ENCODE results near the gene CCT8.

The CCT8 gene

GRCh38 chr21:29033871-29034270 is 39.6 kb downstream of the CCT8 start:
- TF ChIP-seq USF1 (IDR thresholded peaks at IDR 0.05) (no peak), CREB1 (IDR thresholded peaks at IDR 0.05; ENCODE audit: low read depth) (no peak), ZBTB7A (IDR thresholded peaks at IDR 0.05; ENCODE audit: low read depth) (no peak), REST (IDR thresholded peaks at IDR 0.05; ENCODE audit: low read depth) (no peak), EP300 (IDR thresholded peaks at IDR 0.05; ENCODE audit: borderline replicate concordance) (no peak), MAX (IDR thresholded peaks at IDR 0.05) (no peak), TAF1 (IDR thresholded peaks at IDR 0.05; ENCODE audit: low read depth) (no peak), TCF12 (IDR thresholded peaks at IDR 0.05; ENCODE audit: low read depth) (no peak), CEBPB (IDR thresholded peaks at IDR 0.05) (no peak), TEAD4 (IDR thresholded peaks at IDR 0.05) (no peak), FOXM1 (IDR thresholded peaks at IDR 0.05; ENCODE audit: borderline replicate concordance, low read depth) (no peak), NFIC (IDR thresholded peaks at IDR 0.05) (no peak), YY1 (IDR thresholded peaks at IDR 0.05; ENCODE audit: low read depth) (no peak), EGR1 (IDR thresholded peaks at IDR 0.05) (no peak), RAD21 (IDR thresholded peaks at IDR 0.05; ENCODE audit: low read depth) (no peak)

- TF ChIP-seq TAF1 (IDR thresholded peaks at IDR 0.05; ENCODE audit: low read depth): no peak
- no peak for TF ChIP-seq EGR1 (IDR thresholded peaks at IDR 0.05)
- no peak for TF ChIP-seq CEBPB (IDR thresholded peaks at IDR 0.05)
- no peak for TF ChIP-seq TCF12 (IDR thresholded peaks at IDR 0.05; ENCODE audit: low read depth)
- TF ChIP-seq YY1 (IDR thresholded peaks at IDR 0.05; ENCODE audit: low read depth): no peak
These were observed 40.1 kb downstream of the CCT8 start for GRCh38 chr21:29033301-29033700.

- no peak for TF ChIP-seq EGR1 (IDR thresholded peaks at IDR 0.05)
- TF ChIP-seq RAD21 (IDR thresholded peaks at IDR 0.05; ENCODE audit: low read depth): no peak
- no peak for TF ChIP-seq FOXM1 (IDR thresholded peaks at IDR 0.05; ENCODE audit: borderline replicate concordance, low read depth)
- TF ChIP-seq CREB1 (IDR thresholded peaks at IDR 0.05; ENCODE audit: low read depth): no peak
These were observed 42.5 kb downstream of the CCT8 start for GRCh38 chr21:29030909-29031308.

GRCh38 chr21:29029524-29029923 is 43.9 kb downstream of the CCT8 start:
- TF ChIP-seq RAD21 (IDR thresholded peaks at IDR 0.05; ENCODE audit: low read depth) (no peak), TEAD4 (IDR thresholded peaks at IDR 0.05) (no peak), CREB1 (IDR thresholded peaks at IDR 0.05; ENCODE audit: low read depth) (no peak), FOXM1 (IDR thresholded peaks at IDR 0.05; ENCODE audit: borderline replicate concordance, low read depth) (no peak), TCF12 (IDR thresholded peaks at IDR 0.05; ENCODE audit: low read depth) (no peak), EGR1 (IDR thresholded peaks at IDR 0.05) (no peak), TAF1 (IDR thresholded peaks at IDR 0.05; ENCODE audit: low read depth) (no peak), MAX (IDR thresholded peaks at IDR 0.05) (no peak), REST (IDR thresholded peaks at IDR 0.05; ENCODE audit: low read depth) (no peak), YY1 (IDR thresholded peaks at IDR 0.05; ENCODE audit: low read depth) (no peak), CEBPB (IDR thresholded peaks at IDR 0.05) (no peak), USF1 (IDR thresholded peaks at IDR 0.05) (no peak), NFIC (IDR thresholded peaks at IDR 0.05) (no peak), EP300 (IDR thresholded peaks at IDR 0.05; ENCODE audit: borderline replicate concordance) (no peak), ZBTB7A (IDR thresholded peaks at IDR 0.05; ENCODE audit: low read depth) (no peak)

- no peak for TF ChIP-seq RAD21 (IDR thresholded peaks at IDR 0.05; ENCODE audit: low read depth)
- no peak for TF ChIP-seq EP300 (IDR thresholded peaks at IDR 0.05; ENCODE audit: borderline replicate concordance)
- no peak for TF ChIP-seq NFIC (IDR thresholded peaks at IDR 0.05)
- TF ChIP-seq CREB1 (IDR thresholded peaks at IDR 0.05; ENCODE audit: low read depth): no peak
- no peak for TF ChIP-seq REST (IDR thresholded peaks at IDR 0.05; ENCODE audit: low read depth)
- no peak for TF ChIP-seq YY1 (IDR thresholded peaks at IDR 0.05; ENCODE audit: low read depth)
- TF ChIP-seq TEAD4 (IDR thresholded peaks at IDR 0.05): no peak
- TF ChIP-seq TAF1 (IDR thresholded peaks at IDR 0.05; ENCODE audit: low read depth): no peak
- TF ChIP-seq TCF12 (IDR thresholded peaks at IDR 0.05; ENCODE audit: low read depth): no peak
- TF ChIP-seq CEBPB (IDR thresholded peaks at IDR 0.05): no peak
- no peak for TF ChIP-seq USF1 (IDR thresholded peaks at IDR 0.05)
- TF ChIP-seq FOXM1 (IDR thresholded peaks at IDR 0.05; ENCODE audit: borderline replicate concordance, low read depth): no peak
- TF ChIP-seq EGR1 (IDR thresholded peaks at IDR 0.05): no peak
- no peak for TF ChIP-seq MAX (IDR thresholded peaks at IDR 0.05)
- TF ChIP-seq ZBTB7A (IDR thresholded peaks at IDR 0.05; ENCODE audit: low read depth): no peak
These were observed 48.1 kb downstream of the CCT8 start for GRCh38 chr21:29025328-29025713.

Data from Ishikawa (cell line).